Effector memory CD4-positive, alpha-beta T cell (primary cell): ENCODE results near the gene HEATR1.

Experiments used
- DNase-seq, 3 donors: peaks; one replicate each; pipeline ENCODE4 v3.0.0-alpha.2; 2020
- H3K27ac ChIP-seq: 2 replicates; pipeline ENCODE4 v1.7.0; 2013; ENCODE audit warnings: mild to moderate bottlenecking, low read length, moderate library complexity; ENCODE audit not compliant: insufficient read depth, poor library complexity, severe bottlenecking
- H3K27me3 ChIP-seq: replicated peaks from 2 replicates; pipeline ENCODE4 v1.7.0; 2013; ENCODE audit warnings: mild to moderate bottlenecking, low read length; ENCODE audit not compliant: insufficient read depth, control insufficient read depth, poor library complexity, severe bottlenecking
- H3K36me3 ChIP-seq: 2 replicates; pipeline ENCODE4 v1.7.0; 2013; ENCODE audit warnings: mild to moderate bottlenecking, low read length, moderate library complexity; ENCODE audit not compliant: control insufficient read depth, insufficient read depth
- H3K4me1 ChIP-seq: 2 replicates; pipeline ENCODE4 v1.7.0; 2013; ENCODE audit warnings: low read length, mild to moderate bottlenecking; ENCODE audit not compliant: control insufficient read depth, insufficient read depth, poor library complexity, severe bottlenecking
- H3K4me3 ChIP-seq: 2 replicates; pipeline ENCODE4 v1.7.0; 2013; ENCODE audit warnings: low read length, low read depth, mild to moderate bottlenecking; ENCODE audit not compliant: insufficient read depth, poor library complexity, severe bottlenecking
- H3K9me3 ChIP-seq: 2 replicates; pipeline ENCODE4 v1.7.0; 2013; ENCODE audit warnings: mild to moderate bottlenecking, low read length, moderate library complexity; ENCODE audit not compliant: control insufficient read depth

Gene HEATR1

GRCh38 chr1:236561976-236562375, 42.3 kb downstream of the HEATR1 start:
- H3K4me3 ChIP-seq, result no peak overlapping the region
- no peak overlapping the region for H3K27ac ChIP-seq
- H3K9me3 ChIP-seq, result no peaks in the 10 kb centered on the region
- no peak for DNase-seq
- no peaks in the 10 kb centered on the region for H3K27me3 ChIP-seq
- H3K36me3 ChIP-seq, result peaks cover 64% of the 10 kb centered on the region
- H3K4me1 ChIP-seq, result no peaks in the 10 kb centered on the region

GRCh38 chr1:236560213-236560771, 44.0 kb downstream of the HEATR1 start:
- no peak overlapping the region for H3K27ac ChIP-seq
- H3K36me3 ChIP-seq, result peaks cover 72% of the 10 kb centered on the region

GRCh38 chr1:236558846-236559245, 45.5 kb downstream of the HEATR1 start:
- peaks cover 72% of the 10 kb centered on the region for H3K36me3 ChIP-seq
- DNase-seq, result no peak
- no peaks in the 10 kb centered on the region for H3K4me1 ChIP-seq
- no peaks in the 10 kb centered on the region for H3K27me3 ChIP-seq
- H3K9me3 ChIP-seq, result no peaks in the 10 kb centered on the region
- no peak overlapping the region for H3K4me3 ChIP-seq
- no peak overlapping the region for H3K27ac ChIP-seq

More at GRCh38 chr1:236560213-236560771, 44.0 kb downstream of the HEATR1 start:
- Histone ChIP-seq H3K9me3 (no peaks in the 10 kb centered on the region), H3K27me3 (no peaks in the 10 kb centered on the region), H3K4me1 (no peaks in the 10 kb centered on the region), H3K4me3 (no peak overlapping the region)
- DNase-seq, result no peak

- Histone ChIP-seq H3K9me3 (no peaks in the 10 kb centered on the region), H3K36me3 (peaks cover 74% of the 10 kb centered on the region), H3K4me3 (no peak overlapping the region), H3K27me3 (no peaks in the 10 kb centered on the region), H3K27ac (no peak overlapping the region), H3K4me1 (no peaks in the 10 kb centered on the region)
- no peak for DNase-seq
Observed at GRCh38 chr1:236558081-236558480, 46.2 kb downstream of the HEATR1 start.

GRCh38 chr1:236556606-236557005, 47.7 kb downstream of the HEATR1 start:
- no peak for DNase-seq
- no peaks in the 10 kb centered on the region for H3K4me1 ChIP-seq
- H3K27ac ChIP-seq, result no peak overlapping the region
- no peaks in the 10 kb centered on the region for H3K27me3 ChIP-seq
- H3K9me3 ChIP-seq, result no peaks in the 10 kb centered on the region
- H3K36me3 ChIP-seq, result peaks cover 87% of the 10 kb centered on the region
- no peak overlapping the region for H3K4me3 ChIP-seq

GRCh38 chr1:236553370-236553769, 50.9 kb downstream of the HEATR1 start:
- Histone ChIP-seq H3K36me3 (peaks cover 91% of the 10 kb centered on the region), H3K9me3 (no peaks in the 10 kb centered on the region), H3K27me3 (no peaks in the 10 kb centered on the region), H3K4me3 (no peak overlapping the region), H3K4me1 (no peaks in the 10 kb centered on the region), H3K27ac (no peak overlapping the region)
- no peak for DNase-seq

- Histone ChIP-seq H3K4me3 (no peak overlapping the region), H3K36me3 (peaks cover 91% of the 10 kb centered on the region), H3K9me3 (no peaks in the 10 kb centered on the region), H3K4me1 (no peaks in the 10 kb centered on the region), H3K27ac (no peak overlapping the region), H3K27me3 (no peaks in the 10 kb centered on the region)
- no peak for DNase-seq
Observed at GRCh38 chr1:236552901-236553300, 51.4 kb downstream of the HEATR1 start.

- Histone ChIP-seq H3K27me3 (no peaks in the 10 kb centered on the region), H3K9me3 (no peaks in the 10 kb centered on the region), H3K4me3 (no peak overlapping the region), H3K4me1 (no peaks in the 10 kb centered on the region), H3K36me3 (peaks cover 92% of the 10 kb centered on the region), H3K27ac (no peak overlapping the region)
- no peak for DNase-seq
Observed at GRCh38 chr1:236552096-236552495, 52.2 kb downstream of the HEATR1 start.

GRCh38 chr1:236550961-236551851, 53.1 kb downstream of the HEATR1 start:
- Histone ChIP-seq H3K36me3 (peaks cover 92% of the 10 kb centered on the region), H3K27me3 (no peaks in the 10 kb centered on the region), H3K4me1 (no peaks in the 10 kb centered on the region), H3K27ac (no peak overlapping the region), H3K9me3 (no peaks in the 10 kb centered on the region), H3K4me3 (no peak overlapping the region)
- DNase-seq, result no peak

- H3K4me1 ChIP-seq, result peaks cover 7% of the 10 kb centered on the region
- no peaks in the 10 kb centered on the region for H3K9me3 ChIP-seq
- no peak overlapping the region for H3K4me3 ChIP-seq
- no peaks in the 10 kb centered on the region for H3K27me3 ChIP-seq
- no peak overlapping the region for H3K27ac ChIP-seq
- H3K36me3 ChIP-seq, result peaks cover 84% of the 10 kb centered on the region
- no peak for DNase-seq
Observed at GRCh38 chr1:236548452-236548851, 55.9 kb downstream of the HEATR1 start.
